ENCODE measurements around the gene SLC27A1. TPM values are rescaled to one million over a fixed set of nuclear protein-coding genes. Genes with fewer than 3 reads are reported as not detected.
A peak's percentile ranks its signal among the peaks of the same experiment; 100 is the strongest.

Gene SLC27A1
- total and polyA plus RNA-seq, 10 of the 15 experiments (the other 5 are each of a cell fraction or from before 2014, with no cell fraction given) = 0.11 to 2.3 (median 1.2) TPM

DNA sequence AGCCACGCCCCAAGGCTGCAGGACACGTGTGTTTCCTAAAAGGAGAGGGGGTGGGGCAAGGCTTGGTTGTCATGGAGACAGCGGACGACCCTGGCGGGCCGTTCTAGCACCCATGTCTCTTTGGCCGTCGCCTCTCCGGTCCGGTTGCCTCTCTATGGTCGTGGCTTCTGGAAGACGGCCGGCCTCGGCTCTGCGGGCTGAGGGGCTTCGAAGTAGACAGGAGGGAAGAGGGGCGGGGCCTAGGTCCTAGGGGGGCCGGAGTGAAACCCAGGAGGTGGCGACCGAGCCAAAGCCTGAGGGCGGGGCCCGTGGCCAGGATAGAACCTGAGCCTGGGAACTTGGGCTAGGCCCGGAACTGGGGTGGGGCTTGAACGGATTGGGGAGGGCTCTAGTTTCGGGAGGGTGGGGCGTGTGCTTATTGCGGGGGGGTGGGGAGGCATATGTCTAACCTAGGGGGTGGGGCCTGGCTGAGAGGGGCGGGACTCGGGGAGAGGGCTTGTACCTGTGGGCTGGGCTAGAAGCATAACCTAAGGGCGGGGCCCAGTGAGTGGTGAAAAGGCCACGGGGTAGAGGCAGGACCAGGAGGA is 750 bp upstream of the SLC27A1 start (continued):
- TF ChIP-seq, protein P1, sequence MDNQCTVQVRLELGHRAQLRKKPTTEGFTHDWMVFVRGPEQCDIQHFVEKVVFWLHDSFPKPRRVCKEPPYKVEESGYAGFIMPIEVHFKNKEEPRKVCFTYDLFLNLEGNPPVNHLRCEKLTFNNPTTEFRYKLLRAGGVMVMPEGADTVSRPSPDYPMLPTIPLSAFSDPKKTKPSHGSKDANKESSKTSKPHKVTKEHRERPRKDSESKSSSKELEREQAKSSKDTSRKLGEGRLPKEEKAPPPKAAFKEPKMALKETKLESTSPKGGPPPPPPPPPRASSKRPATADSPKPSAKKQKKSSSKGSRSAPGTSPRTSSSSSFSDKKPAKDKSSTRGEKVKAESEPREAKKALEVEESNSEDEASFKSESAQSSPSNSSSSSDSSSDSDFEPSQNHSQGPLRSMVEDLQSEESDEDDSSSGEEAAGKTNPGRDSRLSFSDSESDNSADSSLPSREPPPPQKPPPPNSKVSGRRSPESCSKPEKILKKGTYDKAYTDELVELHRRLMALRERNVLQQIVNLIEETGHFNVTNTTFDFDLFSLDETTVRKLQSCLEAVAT (IDR thresholded peaks at IDR 0.05) = 0 out of 2 replicates have a peak, but pooled peaks have one; percentile 51
- no peak for TF ChIP-seq RBBP5 (conservative IDR thresholded peaks at IDR 0.05)

DNA sequence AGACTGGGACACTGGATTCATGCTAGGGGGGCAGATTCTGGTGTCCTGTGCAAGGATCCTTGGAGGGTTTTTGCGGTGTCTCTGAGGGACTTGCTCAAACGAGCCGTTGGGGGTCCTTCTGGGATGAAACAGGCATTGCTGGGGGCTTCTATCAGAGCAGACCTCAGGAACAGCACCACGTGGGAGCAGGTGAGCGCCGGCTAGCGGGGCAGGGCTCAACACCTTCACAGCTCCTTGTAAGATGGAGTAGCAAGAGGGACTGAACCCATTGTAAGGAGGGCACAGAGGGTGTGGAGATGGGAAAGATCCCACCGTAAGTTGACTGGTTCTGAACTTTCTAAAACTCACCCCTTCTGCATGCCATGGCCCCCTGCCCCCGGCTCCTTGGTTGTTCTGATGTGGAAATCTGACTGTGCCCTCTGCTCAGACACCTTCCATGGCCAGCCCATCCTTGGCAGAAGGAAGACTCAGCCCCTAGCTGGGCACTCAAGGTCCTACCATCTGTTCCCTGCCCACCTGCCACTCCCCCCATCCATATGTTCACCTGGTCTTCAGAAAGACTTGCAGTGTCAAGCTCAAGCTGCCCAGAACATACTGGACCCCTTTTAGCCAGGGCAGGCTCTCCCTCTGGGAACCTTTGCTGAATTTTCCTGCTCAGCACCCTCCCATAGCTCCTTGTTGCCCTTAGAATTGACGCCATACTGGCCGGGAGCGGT is 1.2 kb downstream of the SLC27A1 start:
- TF ChIP-seq SP1 (IDR thresholded peaks at IDR 0.05; ENCODE audit: low read depth, low read length) (no peak), CBFB (IDR thresholded peaks at IDR 0.05; ENCODE audit: low read depth) (no peak), DPF2 (IDR thresholded peaks at IDR 0.05) (no peak), NR2C1 (IDR thresholded peaks at IDR 0.05) (no peak)
- TF ChIP-seq, protein P2, sequence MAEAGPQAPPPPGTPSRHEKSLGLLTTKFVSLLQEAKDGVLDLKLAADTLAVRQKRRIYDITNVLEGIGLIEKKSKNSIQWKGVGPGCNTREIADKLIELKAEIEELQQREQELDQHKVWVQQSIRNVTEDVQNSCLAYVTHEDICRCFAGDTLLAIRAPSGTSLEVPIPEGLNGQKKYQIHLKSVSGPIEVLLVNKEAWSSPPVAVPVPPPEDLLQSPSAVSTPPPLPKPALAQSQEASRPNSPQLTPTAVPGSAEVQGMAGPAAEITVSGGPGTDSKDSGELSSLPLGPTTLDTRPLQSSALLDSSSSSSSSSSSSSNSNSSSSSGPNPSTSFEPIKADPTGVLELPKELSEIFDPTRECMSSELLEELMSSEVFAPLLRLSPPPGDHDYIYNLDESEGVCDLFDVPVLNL (IDR thresholded peaks at IDR 0.05; ENCODE audit: low read depth, low read length) = no peak
- Histone ChIP-seq H3K9ac (ENCODE audit: control insufficient read depth, insufficient read depth, low read length) (no peak overlapping the region), H3K4me1 (ENCODE audit: control insufficient read depth, insufficient read depth, low read length) (peaks cover 18% of the 10 kb centered on the region), H3K4me2 (ENCODE audit: control insufficient read depth, insufficient read depth) (no peak overlapping the region), H3K27me3 (replicated peaks in 1 of 2; ENCODE audit: control insufficient read depth in 2 of 2, insufficient read depth in 2 of 2, low read length in 1 of 2) (no peaks in the 10 kb centered on the region), H2AFZ (ENCODE audit: control insufficient read depth, low read depth, low read length) (no peak overlapping the region), H3K79me2 (ENCODE audit: control insufficient read depth, insufficient read depth, low read length) (no peaks in the 10 kb centered on the region), H3K4me3 (no peak overlapping the region), H3K9me3 (replicated peaks; ENCODE audit: control insufficient read depth, insufficient read depth, low read length) (no peaks in the 10 kb centered on the region), H4K20me1 (ENCODE audit: control insufficient read depth, insufficient read depth) (no peaks in the 10 kb centered on the region), H3K27ac (ENCODE audit: control insufficient read depth, insufficient read depth) (no peak overlapping the region), H3K36me3 (ENCODE audit: control insufficient read depth in 2 of 2, insufficient read depth in 2 of 2, low read length in 1 of 2) (no peaks in the 10 kb centered on the region)
- TSS peak; percentile 53 for BruUV-seq (replicated peaks)
- SMC1A ChIA-PET (ENCODE audit: uncharacterized antibody, unreplicated experiment) = interaction anchor here (0.5 kb wide), 1 partner anchor 129 kb away, joined by 3 read pairs; no protein-coding TSS in a partner anchor
- no peak for DNase-seq (ENCODE audit: low read depth, low spot score)
- ATAC-seq = no peak
- CTCF ChIA-PET = interaction anchor here (0.8 to 1.9 kb wide), 2 partner anchors 25 to 85 kb away, joined by 3 to 11 read pairs; no protein-coding TSS in a partner anchor
- RAD21 ChIA-PET (ENCODE audit: unreplicated experiment) = interaction anchor here (0.7 kb wide), 1 partner anchor 102 kb away, joined by 3 read pairs; no protein-coding TSS in a partner anchor
- WGBS (ENCODE audit: insufficient coverage, insufficient replicate concordance, low lambda C conversion rate, missing lambda C conversion rate) = 43% methylated on average over 12 of the region's 12 CpGs
- no peak for FAIRE-seq
- POLR2A ChIA-PET = interaction anchor here (0.6 kb wide), 2 partner anchors 333 to 505 kb away, joined by 3 to 4 read pairs; no protein-coding TSS in a partner anchor
- intact Hi-C loops (cut with micrococcal nuclease; ENCODE audit: unreplicated experiment) = no loop called here
- in situ Hi-C loops (cut with MboI) = no loop called here
